GM19239 (cell line): Measurements from ENCODE around the gene SHOX.

ENCODE experiments used
- DNase-seq: peaks from one replicate; pipeline ENCODE4 v3.0.0; 2011; ENCODE audit warnings: low spot score; ENCODE audit not compliant: insufficient read length
- FAIRE-seq: peaks from 2 replicates; lab custom pipeline; 2011; peaks lifted over from hg19 to GRCh38; lab: Jason Lieb, UNC

Gene SHOX

DNA sequence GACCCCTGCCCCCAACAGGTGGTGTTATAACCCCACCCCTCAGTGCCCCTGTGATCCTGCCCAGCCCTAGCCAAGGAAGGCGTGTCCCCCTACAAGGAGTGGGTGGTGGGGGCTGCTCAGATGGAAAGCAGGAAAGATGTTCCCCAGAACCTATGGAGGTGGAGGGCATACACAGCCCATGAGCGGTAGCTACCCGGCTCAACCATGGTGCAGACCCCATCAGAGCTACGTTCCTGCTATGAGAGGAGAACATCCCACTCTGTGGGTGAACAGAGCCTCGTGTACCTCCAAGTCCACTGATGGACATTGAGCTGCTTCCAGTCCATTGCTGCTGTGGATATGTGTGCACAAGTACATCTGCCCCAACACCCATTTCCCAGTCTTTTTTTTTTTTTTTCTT, 71.1 kb downstream of the SHOX start:
- DNase-seq (no peak), FAIRE-seq (no peak)

DNA sequence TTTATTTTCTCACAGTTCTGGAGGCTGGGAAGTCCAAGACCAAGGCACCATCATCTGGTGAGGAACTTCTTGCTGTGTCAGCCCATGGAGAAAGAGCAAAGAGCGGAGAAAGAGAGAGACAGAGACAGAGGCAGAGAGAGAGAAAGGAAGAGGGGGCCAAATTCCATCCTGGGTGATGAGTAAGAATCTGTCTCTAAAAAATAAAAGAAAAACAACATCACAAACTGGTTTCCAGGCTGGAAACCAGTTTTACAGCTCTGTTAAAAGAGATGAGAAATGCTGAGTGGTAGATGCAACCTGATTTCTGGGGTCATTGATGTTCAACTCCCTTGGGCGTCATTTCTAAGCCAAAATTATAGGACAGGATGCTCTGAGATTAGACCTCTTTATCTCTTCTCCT, 72.9 kb downstream of the SHOX start:
- no peak for DNase-seq
- FAIRE-seq: no peak

DNA sequence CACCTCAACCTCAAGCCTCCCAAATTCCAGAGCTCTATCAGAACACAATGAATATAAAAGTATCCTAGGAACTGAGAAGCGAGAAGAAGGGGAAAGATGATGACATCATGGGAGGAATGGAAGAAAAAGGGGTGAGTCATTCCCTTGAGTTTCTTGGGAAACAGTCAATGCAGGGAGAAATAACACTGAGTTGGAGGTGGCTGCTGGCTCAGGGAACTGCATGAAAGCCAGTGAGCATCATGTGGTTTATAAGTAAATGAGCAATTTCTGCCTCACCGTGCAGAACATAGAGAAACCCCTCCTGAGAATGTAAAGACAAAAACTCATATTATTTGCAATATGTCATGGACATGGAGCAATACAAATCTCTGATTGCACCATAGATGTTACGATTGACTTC, 73.3 kb downstream of the SHOX start:
- no peak for FAIRE-seq
- DNase-seq: no peak
